Duodenal mucosa (tissue), 2 donors: ENCODE measurements around the gene THRSP.
"Not testable (repeated sequence)": the region's sequence is repeated elsewhere in the genome, so short reads cannot be mapped to it uniquely, and the experiment has no call there.

Experiments used
- H3K27ac ChIP-seq: one replicate; pipeline ENCODE4 v1.7.0; 2013; ENCODE audit warnings: low read depth, low read length
- H3K27me3 ChIP-seq, 2 donors: one replicate each; pipeline ENCODE4 v1.7.0; 2013; ENCODE audit warnings: low read length in 2 of 2, control low read depth in 1 of 2; ENCODE audit not compliant: insufficient read depth in 2 of 2, control insufficient read depth in 1 of 2
- H3K36me3 ChIP-seq, 2 donors: one replicate each; pipeline ENCODE4 v1.7.0; 2013; ENCODE audit warnings: low read length in 2 of 2, control low read depth in 1 of 2; ENCODE audit not compliant: insufficient read depth in 2 of 2, control insufficient read depth in 1 of 2
- H3K4me1 ChIP-seq, 2 donors: one replicate each; pipeline ENCODE4 v1.7.0; 2013; ENCODE audit warnings: low read length in 2 of 2, control low read depth in 1 of 2; ENCODE audit not compliant: insufficient read depth in 2 of 2, control insufficient read depth in 1 of 2
- H3K4me3 ChIP-seq, 2 donors: one replicate each; pipeline ENCODE4 v1.7.0; 2013; ENCODE audit warnings: low read length in 2 of 2, low read depth in 1 of 2
- H3K9ac ChIP-seq, 2 donors: one replicate each; pipeline ENCODE4 v1.7.0; 2013; ENCODE audit warnings: low read length in 2 of 2, low read depth in 1 of 2
- H3K9me3 ChIP-seq, 2 donors: one replicate each; pipeline ENCODE4 v1.7.0; 2013; ENCODE audit warnings: low read length in 2 of 2, control low read depth in 1 of 2; ENCODE audit not compliant: control insufficient read depth in 1 of 2

THRSP gene

GRCh38 chr11:78077592-78077991 lies 13.9 kb downstream of the THRSP start:
- not testable (repeated sequence) for H3K9ac ChIP-seq, H3K27me3 ChIP-seq, H3K27ac ChIP-seq, H3K36me3 ChIP-seq, H3K9me3 ChIP-seq
- Histone ChIP-seq H3K4me3 (peak overlapping the region; percentile 81 to 86), H3K4me1 (peaks cover 34 to 42% of the 10 kb centered on the region in 2 donors)

GRCh38 chr11:78078218-78079167 lies 14.8 kb downstream of the THRSP start:
- no peaks in the 10 kb centered on the region for H3K36me3 ChIP-seq
- H3K9me3 ChIP-seq = no peaks in the 10 kb centered on the region
- H3K4me3 ChIP-seq = peak overlapping the region; percentile 81 to 86
- peaks cover 29 to 42% of the 10 kb centered on the region in 2 donors for H3K4me1 ChIP-seq
- H3K9ac ChIP-seq = peak overlapping the region; percentile 91 to 96
- H3K27me3 ChIP-seq = no peaks in the 10 kb centered on the region
- no peak overlapping the region for H3K27ac ChIP-seq

- Histone ChIP-seq H3K36me3 (no peaks in the 10 kb centered on the region), H3K9me3 (no peaks in the 10 kb centered on the region), H3K4me1 (peaks cover 29 to 42% of the 10 kb centered on the region in 2 donors), H3K4me3 (peak within 1 kb of the TSS; percentile 81 to 86), H3K27ac (peak within 1 kb of the TSS; percentile 30), H3K9ac (peak within 1 kb of the TSS; percentile 91 to 96), H3K27me3 (no peaks in the 10 kb centered on the region)
These were observed 15.8 kb downstream of the THRSP start, which contains the start of gene NDUFC2 for GRCh38 chr11:78079232-78080083. TSS of gene NDUFC2 (minus strand) at chr11:78079862. CDS start at chr11:78079744, 118 bp downstream.

- peak overlapping the region; percentile 1 for H3K27ac ChIP-seq
- H3K4me3 ChIP-seq = peak overlapping the region; percentile 81 to 86
- H3K4me1 ChIP-seq = peaks cover 28 to 37% of the 10 kb centered on the region in 2 donors
- no peaks in the 10 kb centered on the region for H3K27me3 ChIP-seq
- H3K9ac ChIP-seq = peak overlapping the region; percentile 91 to 96
- no peaks in the 10 kb centered on the region for H3K36me3 ChIP-seq
- no peaks in the 10 kb centered on the region for H3K9me3 ChIP-seq
These were observed 16.6 kb downstream of the THRSP start for GRCh38 chr11:78080084-78080817.

- peaks cover 21 to 31% of the 10 kb centered on the region in 2 donors for H3K4me1 ChIP-seq
- H3K27ac ChIP-seq = no peak overlapping the region
- no peaks in the 10 kb centered on the region for H3K27me3 ChIP-seq
- H3K4me3 ChIP-seq = no peak overlapping the region
- H3K36me3 ChIP-seq = no peaks in the 10 kb centered on the region
- no peak overlapping the region for H3K9ac ChIP-seq
- H3K9me3 ChIP-seq = no peaks in the 10 kb centered on the region
These were observed 17.3 kb downstream of the THRSP start for GRCh38 chr11:78080818-78081495.

- H3K36me3 ChIP-seq = no peaks in the 10 kb centered on the region
- no peak overlapping the region for H3K9ac ChIP-seq
- H3K27ac ChIP-seq = no peak overlapping the region
- peaks cover 19 to 27% of the 10 kb centered on the region in 2 donors for H3K4me1 ChIP-seq
- no peaks in the 10 kb centered on the region for H3K27me3 ChIP-seq
- no peak overlapping the region for H3K4me3 ChIP-seq
- no peaks in the 10 kb centered on the region for H3K9me3 ChIP-seq
These were observed 17.9 kb downstream of the THRSP start for GRCh38 chr11:78081583-78081982.

GRCh38 chr11:78082146-78082545 lies 18.5 kb downstream of the THRSP start:
- no peak overlapping the region for H3K27ac ChIP-seq
- H3K9ac ChIP-seq = no peak overlapping the region
- H3K4me3 ChIP-seq = no peak overlapping the region
- no peaks in the 10 kb centered on the region for H3K9me3 ChIP-seq
- H3K27me3 ChIP-seq = no peaks in the 10 kb centered on the region
- H3K4me1 ChIP-seq = peaks cover 13 to 21% of the 10 kb centered on the region in 2 donors
- H3K36me3 ChIP-seq = no peaks in the 10 kb centered on the region

- H3K27me3 ChIP-seq = no peaks in the 10 kb centered on the region
- H3K4me3 ChIP-seq = no peak overlapping the region
- H3K9me3 ChIP-seq = no peaks in the 10 kb centered on the region
- no peaks in the 10 kb centered on the region for H3K36me3 ChIP-seq
- H3K4me1 ChIP-seq = peaks cover 4 to 12% of the 10 kb centered on the region in 2 donors
- no peak overlapping the region for H3K9ac ChIP-seq
- no peak overlapping the region for H3K27ac ChIP-seq
These were observed 19.4 kb downstream of the THRSP start for GRCh38 chr11:78083021-78083420.

GRCh38 chr11:78084506-78084905 lies 20.8 kb downstream of the THRSP start:
- not testable (repeated sequence) for H3K36me3 ChIP-seq, H3K9ac ChIP-seq, H3K27me3 ChIP-seq, H3K4me1 ChIP-seq, H3K4me3 ChIP-seq, H3K9me3 ChIP-seq, H3K27ac ChIP-seq
